DOHH2 (cell line): ENCODE results near the gene HTD2.

ENCODE experiments used
- CTCF ChIP-seq: fragments of 200-600 bp; sonication (generic); IDR thresholded peaks from one replicate; pipeline ENCODE4 v1.5.1; 2014; ENCODE audit warnings: antibody characterized with exemption, mild to moderate bottlenecking, low read depth, low read length; ENCODE audit not compliant: poor library complexity, severe bottlenecking
- EZH2phosphoT487 ChIP-seq: fragments of 200-600 bp; sonication (generic); IDR thresholded peaks from 2 replicates; pipeline ENCODE4 v1.6.1; 2017; ENCODE audit warnings: borderline replicate concordance, mild to moderate bottlenecking, antibody characterized with exemption, low read length, moderate library complexity, mixed read lengths

- TF ChIP-seq CTCF (no peak), EZH2phosphoT487 (no peak)
Measured at GRCh38 chr3:58329922-58330413, 23.6 kb downstream of the HTD2 start.
